Measurements from ENCODE around the gene AASDH.

AASDH gene

GRCh38 chr4:56313132-56313531 is 74.2 kb downstream of the AASDH start:
- TF ChIP-seq TCF4 (CRISPR knock-in tag; IDR thresholded peaks at IDR 0.05; ENCODE audit: borderline replicate concordance), result no peak
- TF ChIP-seq ISL1 (CRISPR knock-in tag; IDR thresholded peaks at IDR 0.05), result no peak
- no peak for TF ChIP-seq ESRRG (CRISPR knock-in tag; IDR thresholded peaks at IDR 0.05)
- TF ChIP-seq PATZ1 (CRISPR knock-in tag; IDR thresholded peaks at IDR 0.05; ENCODE audit: borderline replicate concordance), result no peak
- no peak for TF ChIP-seq PPARA (CRISPR knock-in tag; IDR thresholded peaks at IDR 0.05; ENCODE audit: borderline replicate concordance)
- no peak for TF ChIP-seq GLIS3 (CRISPR knock-in tag; IDR thresholded peaks at IDR 0.05)
- TF ChIP-seq ZFP30 (CRISPR knock-in tag; IDR thresholded peaks at IDR 0.05), result no peak
- ATAC-seq, result no peak

- peak; percentile 96 for ATAC-seq
- TF ChIP-seq ZNF8 (CRISPR knock-in tag; IDR thresholded peaks at IDR 0.05) (peak; percentile 28; the same call in 1 of the 2 replicates), ESRRG (CRISPR knock-in tag; IDR thresholded peaks at IDR 0.05) (peak; percentile 86; the same call in 1 of the 2 replicates), ZFP3 (CRISPR knock-in tag; IDR thresholded peaks at IDR 0.05) (no peak; the same call in 1 of the 2 replicates), OSR1 (CRISPR knock-in tag; IDR thresholded peaks at IDR 0.05) (no peak), CREB5 (CRISPR knock-in tag; IDR thresholded peaks at IDR 0.05; ENCODE audit: low read depth) (peak; percentile 55; the same call in 1 of the 2 replicates), ISL1 (CRISPR knock-in tag; IDR thresholded peaks at IDR 0.05) (peak; percentile 99), SNAI2 (CRISPR knock-in tag; IDR thresholded peaks at IDR 0.05) (0 out of 2 replicates have a peak, but pooled peaks have one; percentile 17), TCF4 (CRISPR knock-in tag; IDR thresholded peaks at IDR 0.05; ENCODE audit: borderline replicate concordance) (peak; percentile 65), CSRNP3 (CRISPR knock-in tag; IDR thresholded peaks at IDR 0.05) (peak; percentile 88), PATZ1 (CRISPR knock-in tag; IDR thresholded peaks at IDR 0.05; ENCODE audit: borderline replicate concordance) (peak; percentile 41; the same call in 1 of the 2 replicates)
Measured at GRCh38 chr4:56311299-56311975, 75.9 kb downstream of the AASDH start.

GRCh38 chr4:56310401-56311125 is 76.7 kb downstream of the AASDH start:
- ATAC-seq, result peak; percentile 21; the same call in 2 of the 3 replicates
- TF ChIP-seq ZNF565 (CRISPR knock-in tag; conservative IDR thresholded peaks at IDR 0.05; ENCODE audit: low read depth) (no peak), CSRNP3 (CRISPR knock-in tag; IDR thresholded peaks at IDR 0.05) (no peak), ARNTL (CRISPR knock-in tag; IDR thresholded peaks at IDR 0.05; ENCODE audit: borderline replicate concordance, low read depth) (no peak), RARB (CRISPR knock-in tag; IDR thresholded peaks at IDR 0.05) (no peak), OSR1 (CRISPR knock-in tag; IDR thresholded peaks at IDR 0.05) (no peak), ZNF70 (CRISPR knock-in tag; IDR thresholded peaks at IDR 0.05) (no peak), ZFP3 (CRISPR knock-in tag; IDR thresholded peaks at IDR 0.05) (no peak), POU6F1 (CRISPR knock-in tag; IDR thresholded peaks at IDR 0.05; ENCODE audit: borderline replicate concordance, low read depth) (no peak), CREB5 (CRISPR knock-in tag; IDR thresholded peaks at IDR 0.05; ENCODE audit: low read depth) (no peak), ZNF8 (CRISPR knock-in tag; IDR thresholded peaks at IDR 0.05) (no peak), PATZ1 (CRISPR knock-in tag; IDR thresholded peaks at IDR 0.05; ENCODE audit: borderline replicate concordance) (no peak), BACH2 (CRISPR knock-in tag; IDR thresholded peaks at IDR 0.05; ENCODE audit: borderline replicate concordance) (no peak), SNAI2 (CRISPR knock-in tag; IDR thresholded peaks at IDR 0.05) (no peak), TCF4 (CRISPR knock-in tag; IDR thresholded peaks at IDR 0.05; ENCODE audit: borderline replicate concordance) (no peak), CSDC2 (CRISPR knock-in tag; IDR thresholded peaks at IDR 0.05) (no peak), GLIS3 (CRISPR knock-in tag; IDR thresholded peaks at IDR 0.05) (no peak), ESRRG (CRISPR knock-in tag; IDR thresholded peaks at IDR 0.05) (no peak)
